GM13976 (cell line): ENCODE data around the gene POLR3E.

Source experiments
- DNase-seq: peaks from one replicate; pipeline ENCODE4 v3.0.0; 2012; ENCODE audit warnings: low spot score
- CTCF ChIP-seq: IDR thresholded peaks from 2 replicates; pipeline ENCODE4 v1.5.1; 2012; ENCODE audit warnings: borderline replicate concordance, mild to moderate bottlenecking; ENCODE audit not compliant: insufficient read depth; ENCODE audit errors: extremely low read depth, missing control alignments, control extremely low read depth
- in situ Hi-C: fragments of 300-500 bp; cut with MboI; formaldehyde crosslinking; loops from one replicate; pipeline ENCODE4 v1.12.0; 2022; ENCODE audit warnings: low sequenced_read_pairs, mixed read lengths, inconsistent platforms; ENCODE audit not compliant: unreplicated experiment

The POLR3E gene

GRCh38 chr16:22383827-22384226, 86.6 kb downstream of the POLR3E start:
- in situ Hi-C loops: no loop called here
- no peak for TF ChIP-seq CTCF
- DNase-seq: no peak
